OCI-LY1 (cell line): ENCODE measurements around the gene CD22.

Experiments used
- H2AFZ ChIP-seq: fragments of 200-600 bp; sonication (generic), shearing (Covaris generic); 2 replicates; pipeline ENCODE4 v1.6.0; 2014; ENCODE audit warnings: antibody characterized with exemption, mild to moderate bottlenecking, low read length
- H3F3A ChIP-seq: fragments of 200-600 bp; sonication (generic), shearing (Covaris generic); 2 replicates; pipeline ENCODE4 v1.6.0; 2014; ENCODE audit warnings: mild to moderate bottlenecking, antibody characterized with exemption, low read length, moderate library complexity; ENCODE audit not compliant: insufficient read depth
- H3K27ac ChIP-seq: fragments of 200-600 bp; sonication (generic); 2 replicates; pipeline ENCODE4 v1.5.1; 2014; ENCODE audit warnings: low read length, mixed run types, mild to moderate bottlenecking, low read depth; ENCODE audit not compliant: poor library complexity, severe bottlenecking
- H3K27me3 ChIP-seq: fragments of 200-600 bp; sonication (generic); 2 replicates; pipeline ENCODE4 v1.6.0; 2014; ENCODE audit warnings: antibody characterized with exemption, mild to moderate bottlenecking, low read length, moderate library complexity; ENCODE audit not compliant: insufficient read depth
- H3K36me3 ChIP-seq: fragments of 200-600 bp; sonication (generic); 2 replicates; pipeline ENCODE4 v1.6.1; 2014; ENCODE audit warnings: mild to moderate bottlenecking, antibody characterized with exemption, low read length, moderate library complexity, mixed read lengths; ENCODE audit not compliant: insufficient read depth
- H3K4me1 ChIP-seq: fragments of 200-600 bp; sonication (generic); 2 replicates; pipeline ENCODE4 v1.5.1; 2014; ENCODE audit warnings: mild to moderate bottlenecking, low read length, moderate library complexity; ENCODE audit not compliant: insufficient read depth, severe bottlenecking
- H3K4me2 ChIP-seq: fragments of 200-600 bp; sonication (generic), shearing (Covaris generic); 2 replicates; pipeline ENCODE4 v1.6.1; 2014; ENCODE audit warnings: low read length
- H3K4me3 ChIP-seq: fragments of 200-600 bp; sonication (generic); 2 replicates; pipeline ENCODE4 v1.5.1; 2014; ENCODE audit warnings: low read length, low read depth, mild to moderate bottlenecking, mixed read lengths; ENCODE audit not compliant: poor library complexity, severe bottlenecking
- H3K79me2 ChIP-seq: fragments of 200-600 bp; shearing (Covaris generic); 2 replicates; pipeline ENCODE4 v1.6.1; 2016; ENCODE audit warnings: mixed run types, low read length, mixed read lengths; ENCODE audit not compliant: insufficient read depth
- H3K9ac ChIP-seq: fragments of 200-600 bp; sonication (generic), shearing (Covaris generic); 2 replicates; pipeline ENCODE4 v1.6.1; 2014; ENCODE audit warnings: mild to moderate bottlenecking, low read length, mixed read lengths
- H3K9me2 ChIP-seq: fragments of 200-600 bp; sonication (generic), shearing (Covaris generic); 2 replicates; pipeline ENCODE4 v1.6.1; 2014; ENCODE audit warnings: low read depth, mild to moderate bottlenecking, low read length, mixed read lengths
- H3K9me3 ChIP-seq: fragments of 200-600 bp; shearing (Covaris generic); 2 replicates; pipeline ENCODE4 v1.6.1; 2014; ENCODE audit warnings: low read length, mixed read lengths
- H4K20me1 ChIP-seq: fragments of 200-600 bp; sonication (generic), shearing (Covaris generic); 2 replicates; pipeline ENCODE4 v1.6.0; 2016; ENCODE audit warnings: mild to moderate bottlenecking, low read length; ENCODE audit not compliant: insufficient read depth
- EZH2 ChIP-seq: fragments of 200-600 bp; sonication (generic), shearing (Covaris generic); IDR thresholded peaks from 2 replicates; pipeline ENCODE4 v1.8.0; 2017; ENCODE audit warnings: borderline replicate concordance, mixed run types, mild to moderate bottlenecking, antibody characterized with exemption, low read length, moderate library complexity, mixed read lengths
- TF ChIP-seq, protein P1 (sequence below): fragments of 200-600 bp; sonication (generic), shearing (Covaris generic); IDR thresholded peaks from 2 replicates; pipeline ENCODE4 v1.5.1; 2017; ENCODE audit warnings: mild to moderate bottlenecking, antibody characterized with exemption, low read length, moderate library complexity, mixed read lengths

CD22 gene

DNA sequence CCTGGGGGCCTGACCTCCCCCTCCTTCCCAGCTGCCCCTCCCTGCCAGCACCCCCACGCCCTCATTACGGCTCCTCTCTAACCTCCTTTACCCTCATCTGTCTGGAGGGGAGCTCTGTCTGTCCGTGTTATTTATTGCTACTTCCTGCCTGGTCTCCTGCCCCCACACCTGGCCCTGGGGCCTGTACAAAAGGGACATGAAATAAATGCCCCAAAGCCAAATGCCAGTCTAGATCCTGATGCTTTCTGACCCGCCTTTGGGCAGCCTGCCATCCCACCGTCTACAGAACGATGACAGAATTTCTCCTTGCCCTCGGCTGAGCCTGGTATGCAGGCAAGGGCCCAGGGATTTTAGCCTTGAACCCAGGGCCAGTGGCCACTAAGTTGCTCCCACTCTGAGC lies 15.4 kb upstream of the CD22 start:
- no peak overlapping the region for H2AFZ ChIP-seq
- H3F3A ChIP-seq: no peaks in the 10 kb centered on the region
- H3K4me2 ChIP-seq: no peak overlapping the region
- H3K4me1 ChIP-seq: peaks cover 22% of the 10 kb centered on the region
- H4K20me1 ChIP-seq: no peaks in the 10 kb centered on the region
- no peaks in the 10 kb centered on the region for H3K36me3 ChIP-seq
- H3K4me3 ChIP-seq: no peak overlapping the region
- H3K9ac ChIP-seq: no peak overlapping the region
- no peaks in the 10 kb centered on the region for H3K9me2 ChIP-seq
- no peaks in the 10 kb centered on the region for H3K79me2 ChIP-seq
- no peak for TF ChIP-seq EZH2
- TF ChIP-seq, protein P1, sequence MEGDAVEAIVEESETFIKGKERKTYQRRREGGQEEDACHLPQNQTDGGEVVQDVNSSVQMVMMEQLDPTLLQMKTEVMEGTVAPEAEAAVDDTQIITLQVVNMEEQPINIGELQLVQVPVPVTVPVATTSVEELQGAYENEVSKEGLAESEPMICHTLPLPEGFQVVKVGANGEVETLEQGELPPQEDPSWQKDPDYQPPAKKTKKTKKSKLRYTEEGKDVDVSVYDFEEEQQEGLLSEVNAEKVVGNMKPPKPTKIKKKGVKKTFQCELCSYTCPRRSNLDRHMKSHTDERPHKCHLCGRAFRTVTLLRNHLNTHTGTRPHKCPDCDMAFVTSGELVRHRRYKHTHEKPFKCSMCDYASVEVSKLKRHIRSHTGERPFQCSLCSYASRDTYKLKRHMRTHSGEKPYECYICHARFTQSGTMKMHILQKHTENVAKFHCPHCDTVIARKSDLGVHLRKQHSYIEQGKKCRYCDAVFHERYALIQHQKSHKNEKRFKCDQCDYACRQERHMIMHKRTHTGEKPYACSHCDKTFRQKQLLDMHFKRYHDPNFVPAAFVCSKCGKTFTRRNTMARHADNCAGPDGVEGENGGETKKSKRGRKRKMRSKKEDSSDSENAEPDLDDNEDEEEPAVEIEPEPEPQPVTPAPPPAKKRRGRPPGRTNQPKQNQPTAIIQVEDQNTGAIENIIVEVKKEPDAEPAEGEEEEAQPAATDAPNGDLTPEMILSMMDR: no peak
- no peaks in the 10 kb centered on the region for H3K9me3 ChIP-seq
- H3K27ac ChIP-seq: no peak overlapping the region
- 0 out of 2 replicates have a peak, but pooled peaks cover 3% of the 10 kb centered on the region for H3K27me3 ChIP-seq

DNA sequence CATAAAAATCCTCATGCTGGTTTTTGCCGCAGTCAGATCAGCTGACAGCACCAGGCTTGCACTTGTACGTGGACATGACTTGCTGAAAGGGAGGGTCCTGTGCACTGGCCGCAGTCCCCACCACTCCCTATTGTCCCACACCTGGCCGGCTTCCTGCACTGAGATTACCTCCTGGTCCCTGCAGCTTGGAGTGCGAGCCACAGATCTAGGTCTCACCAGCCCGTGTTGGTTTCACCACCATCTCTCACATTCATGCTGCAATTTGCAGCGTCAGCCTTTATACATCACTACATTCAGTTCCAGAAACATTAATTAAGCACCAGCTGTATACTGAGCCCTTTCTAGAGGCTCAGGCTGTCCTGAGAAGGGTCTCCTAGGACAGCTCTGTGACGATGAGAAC lies 15.0 kb upstream of the CD22 start:
- Histone ChIP-seq H3K79me2 (no peaks in the 10 kb centered on the region), H3F3A (no peaks in the 10 kb centered on the region), H3K27ac (no peak overlapping the region), H3K4me3 (no peak overlapping the region), H3K27me3 (0 out of 2 replicates have a peak, but pooled peaks cover 3% of the 10 kb centered on the region), H3K36me3 (no peaks in the 10 kb centered on the region), H3K9me2 (no peaks in the 10 kb centered on the region), H3K4me2 (no peak overlapping the region), H2AFZ (no peak overlapping the region), H3K9ac (no peak overlapping the region), H4K20me1 (no peaks in the 10 kb centered on the region), H3K4me1 (peaks cover 26% of the 10 kb centered on the region), H3K9me3 (no peaks in the 10 kb centered on the region)
- no peak for TF ChIP-seq EZH2
- TF ChIP-seq, protein P1: no peak

DNA sequence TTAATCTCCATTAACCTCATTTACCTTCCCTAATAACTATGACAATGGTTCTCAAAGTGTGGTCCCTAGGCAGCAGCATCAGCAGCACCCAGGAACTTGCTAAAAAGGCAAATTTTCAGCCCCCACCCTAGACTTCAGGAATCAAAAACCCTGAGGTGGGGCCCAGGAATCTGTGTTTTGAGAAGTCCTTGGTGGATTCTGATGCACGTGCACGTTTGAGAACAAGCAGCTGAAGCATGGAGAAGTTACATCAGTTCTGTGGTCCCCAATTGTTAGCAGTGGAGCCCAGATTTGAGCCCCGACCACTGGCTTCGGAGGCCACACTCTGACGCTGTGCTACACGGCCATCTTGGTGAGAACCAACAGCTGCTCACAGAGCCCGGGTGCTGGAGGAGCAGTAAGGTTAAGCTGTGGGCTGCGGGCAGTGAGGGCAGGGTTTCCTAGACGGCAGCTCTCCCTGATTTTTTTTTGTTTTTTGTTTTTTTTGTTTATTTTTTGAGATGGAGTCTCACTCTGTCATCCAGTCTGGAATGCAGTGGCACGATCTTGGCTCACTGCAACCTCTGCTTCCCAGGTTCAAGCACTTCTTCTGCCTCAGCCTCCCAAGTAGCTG lies 14.0 kb upstream of the CD22 start:
- H3K4me1 ChIP-seq: peaks cover 36% of the 10 kb centered on the region
- no peaks in the 10 kb centered on the region for H3K9me3 ChIP-seq
- no peak overlapping the region for H2AFZ ChIP-seq
- no peaks in the 10 kb centered on the region for H3K36me3 ChIP-seq
- no peak overlapping the region for H3K4me2 ChIP-seq
- no peaks in the 10 kb centered on the region for H3K79me2 ChIP-seq
- no peaks in the 10 kb centered on the region for H3K9me2 ChIP-seq
- no peak overlapping the region for H3K27ac ChIP-seq
- no peaks in the 10 kb centered on the region for H3F3A ChIP-seq
- no peak for TF ChIP-seq EZH2
- TF ChIP-seq, protein P1: no peak
- H4K20me1 ChIP-seq: no peaks in the 10 kb centered on the region
- 0 out of 2 replicates have a peak, but pooled peaks cover 3% of the 10 kb centered on the region for H3K27me3 ChIP-seq
- H3K9ac ChIP-seq: no peak overlapping the region
- no peak overlapping the region for H3K4me3 ChIP-seq
